Measurements from ENCODE around the gene MLLT11.

DNA sequence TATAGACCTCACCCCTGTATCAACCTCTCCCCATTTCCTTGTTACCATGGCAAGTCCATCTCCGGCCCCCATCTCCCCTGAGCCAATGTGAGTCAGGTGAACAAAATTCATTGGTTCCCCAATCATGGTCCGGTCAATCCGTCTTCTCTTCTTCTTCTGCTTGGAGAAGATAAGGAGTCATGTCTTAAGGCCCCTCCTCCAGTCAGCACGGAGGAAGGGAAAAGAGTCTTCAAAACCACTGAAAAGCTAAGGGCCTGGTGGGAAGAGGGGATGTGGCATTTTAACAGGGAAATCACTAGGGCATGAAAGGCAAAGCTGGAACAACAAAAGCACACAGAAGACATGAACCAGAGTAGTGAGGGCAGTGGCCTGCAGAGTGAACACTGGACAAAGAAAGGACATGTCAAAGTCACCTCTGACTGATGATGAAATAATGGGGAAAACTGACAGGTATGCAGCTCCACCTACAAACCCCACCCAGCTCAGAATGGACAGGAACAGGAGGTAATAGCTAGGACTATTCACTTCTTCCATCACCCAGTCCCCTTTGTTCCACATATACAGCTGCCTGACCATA, 5.1 kb upstream of the MLLT11 start:
- TF ChIP-seq, protein P1, sequence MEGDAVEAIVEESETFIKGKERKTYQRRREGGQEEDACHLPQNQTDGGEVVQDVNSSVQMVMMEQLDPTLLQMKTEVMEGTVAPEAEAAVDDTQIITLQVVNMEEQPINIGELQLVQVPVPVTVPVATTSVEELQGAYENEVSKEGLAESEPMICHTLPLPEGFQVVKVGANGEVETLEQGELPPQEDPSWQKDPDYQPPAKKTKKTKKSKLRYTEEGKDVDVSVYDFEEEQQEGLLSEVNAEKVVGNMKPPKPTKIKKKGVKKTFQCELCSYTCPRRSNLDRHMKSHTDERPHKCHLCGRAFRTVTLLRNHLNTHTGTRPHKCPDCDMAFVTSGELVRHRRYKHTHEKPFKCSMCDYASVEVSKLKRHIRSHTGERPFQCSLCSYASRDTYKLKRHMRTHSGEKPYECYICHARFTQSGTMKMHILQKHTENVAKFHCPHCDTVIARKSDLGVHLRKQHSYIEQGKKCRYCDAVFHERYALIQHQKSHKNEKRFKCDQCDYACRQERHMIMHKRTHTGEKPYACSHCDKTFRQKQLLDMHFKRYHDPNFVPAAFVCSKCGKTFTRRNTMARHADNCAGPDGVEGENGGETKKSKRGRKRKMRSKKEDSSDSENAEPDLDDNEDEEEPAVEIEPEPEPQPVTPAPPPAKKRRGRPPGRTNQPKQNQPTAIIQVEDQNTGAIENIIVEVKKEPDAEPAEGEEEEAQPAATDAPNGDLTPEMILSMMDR (conservative IDR thresholded peaks at IDR 0.05) = no peak
- no peak for TF ChIP-seq EZH2 (IDR thresholded peaks at IDR 0.05; ENCODE audit: low read depth)

Data from PC-9 (cell line).